Measurements from ENCODE around the gene CREB3L4.

GRCh38 chr1:153991806-153992205 is 24.1 kb downstream of the CREB3L4 start:
- TF ChIP-seq, protein P1, sequence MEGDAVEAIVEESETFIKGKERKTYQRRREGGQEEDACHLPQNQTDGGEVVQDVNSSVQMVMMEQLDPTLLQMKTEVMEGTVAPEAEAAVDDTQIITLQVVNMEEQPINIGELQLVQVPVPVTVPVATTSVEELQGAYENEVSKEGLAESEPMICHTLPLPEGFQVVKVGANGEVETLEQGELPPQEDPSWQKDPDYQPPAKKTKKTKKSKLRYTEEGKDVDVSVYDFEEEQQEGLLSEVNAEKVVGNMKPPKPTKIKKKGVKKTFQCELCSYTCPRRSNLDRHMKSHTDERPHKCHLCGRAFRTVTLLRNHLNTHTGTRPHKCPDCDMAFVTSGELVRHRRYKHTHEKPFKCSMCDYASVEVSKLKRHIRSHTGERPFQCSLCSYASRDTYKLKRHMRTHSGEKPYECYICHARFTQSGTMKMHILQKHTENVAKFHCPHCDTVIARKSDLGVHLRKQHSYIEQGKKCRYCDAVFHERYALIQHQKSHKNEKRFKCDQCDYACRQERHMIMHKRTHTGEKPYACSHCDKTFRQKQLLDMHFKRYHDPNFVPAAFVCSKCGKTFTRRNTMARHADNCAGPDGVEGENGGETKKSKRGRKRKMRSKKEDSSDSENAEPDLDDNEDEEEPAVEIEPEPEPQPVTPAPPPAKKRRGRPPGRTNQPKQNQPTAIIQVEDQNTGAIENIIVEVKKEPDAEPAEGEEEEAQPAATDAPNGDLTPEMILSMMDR (IDR thresholded peaks at IDR 0.05; ENCODE audit: poor library complexity): no peak
- TF ChIP-seq EZH2 (IDR thresholded peaks at IDR 0.05; ENCODE audit: borderline replicate concordance) (no peak), EZH2phosphoT487 (IDR thresholded peaks at IDR 0.05; ENCODE audit: low read depth, severe bottlenecking, unreplicated experiment) (no peak)
